ENCODE measurements around the gene CABCOCO1. TPM values are rescaled to one million over a fixed set of nuclear protein-coding genes. Genes with fewer than 3 reads are reported as not detected.

Gene CABCOCO1
- total RNA-seq, 1 donor from 2014 or later: 0.28 TPM

- Mint-ChIP-seq H3K4me1 (ENCODE audit: unreplicated experiment) (peaks cover 9% of the 10 kb centered on the region), H3K27me3 (ENCODE audit: unreplicated experiment) (no peaks in the 10 kb centered on the region), H3K27ac (ENCODE audit: unreplicated experiment) (no peak overlapping the region), H3K36me3 (ENCODE audit: low read depth, unreplicated experiment) (no peaks in the 10 kb centered on the region), H3K4me3 (ENCODE audit: unreplicated experiment) (no peak overlapping the region), H3K9me3 (ENCODE audit: unreplicated experiment) (no peaks in the 10 kb centered on the region)
- no peak for TF ChIP-seq CTCF (IDR thresholded peaks at IDR 0.05; ENCODE audit: unreplicated experiment)
- DNase-seq (ENCODE audit: low spot score): no peak
Measured at GRCh38 chr10:61753453-61753852, 90.7 kb downstream of the CABCOCO1 start.

GRCh38 chr10:61754587-61755550 lies 92.1 kb downstream of the CABCOCO1 start:
- H3K4me3 Mint-ChIP-seq (ENCODE audit: unreplicated experiment): no peak overlapping the region
- H3K4me1 Mint-ChIP-seq (ENCODE audit: unreplicated experiment): peaks cover 9% of the 10 kb centered on the region
- TF ChIP-seq CTCF (IDR thresholded peaks at IDR 0.05; ENCODE audit: unreplicated experiment): no peak
- no peaks in the 10 kb centered on the region for H3K27me3 Mint-ChIP-seq (ENCODE audit: unreplicated experiment)
- DNase-seq (ENCODE audit: low spot score): no peak
- H3K27ac Mint-ChIP-seq (ENCODE audit: unreplicated experiment): no peak overlapping the region
- no peaks in the 10 kb centered on the region for H3K9me3 Mint-ChIP-seq (ENCODE audit: unreplicated experiment)
- H3K36me3 Mint-ChIP-seq (ENCODE audit: low read depth, unreplicated experiment): no peaks in the 10 kb centered on the region

GRCh38 chr10:61757001-61757400 lies 94.3 kb downstream of the CABCOCO1 start:
- Mint-ChIP-seq H3K27me3 (ENCODE audit: unreplicated experiment) (no peaks in the 10 kb centered on the region), H3K4me1 (ENCODE audit: unreplicated experiment) (peaks cover 7% of the 10 kb centered on the region), H3K9me3 (ENCODE audit: unreplicated experiment) (no peaks in the 10 kb centered on the region), H3K4me3 (ENCODE audit: unreplicated experiment) (no peak overlapping the region), H3K36me3 (ENCODE audit: low read depth, unreplicated experiment) (no peaks in the 10 kb centered on the region), H3K27ac (ENCODE audit: unreplicated experiment) (no peak overlapping the region)
- DNase-seq (ENCODE audit: low spot score): no peak
- TF ChIP-seq CTCF (IDR thresholded peaks at IDR 0.05; ENCODE audit: unreplicated experiment): no peak

GRCh38 chr10:61757525-61758397 lies 95.0 kb downstream of the CABCOCO1 start:
- H3K36me3 Mint-ChIP-seq (ENCODE audit: low read depth, unreplicated experiment): no peaks in the 10 kb centered on the region
- DNase-seq (ENCODE audit: low spot score): no peak
- H3K4me1 Mint-ChIP-seq (ENCODE audit: unreplicated experiment): peaks cover 3% of the 10 kb centered on the region
- no peak for TF ChIP-seq CTCF (IDR thresholded peaks at IDR 0.05; ENCODE audit: unreplicated experiment)
- no peaks in the 10 kb centered on the region for H3K27me3 Mint-ChIP-seq (ENCODE audit: unreplicated experiment)
- no peaks in the 10 kb centered on the region for H3K9me3 Mint-ChIP-seq (ENCODE audit: unreplicated experiment)
- H3K27ac Mint-ChIP-seq (ENCODE audit: unreplicated experiment): no peak overlapping the region
- H3K4me3 Mint-ChIP-seq (ENCODE audit: unreplicated experiment): no peak overlapping the region

All from endothelial cell (in vitro differentiated cells).